CD4-positive, alpha-beta memory T cell (primary cell): ENCODE measurements around the gene ZNF230. TPM values are rescaled to one million over a fixed set of nuclear protein-coding genes. Genes with fewer than 3 reads are reported as not detected.

Experiments
- CTCF ChIA-PET: fragments of 350-600 bp; sonication (Branson Sonifier 250); formaldehyde crosslinking; loops from one replicate; lab custom pipeline; 2021; ENCODE audit warnings: inconsistent platforms; ENCODE audit not compliant: partially characterized antibody; lab: Charles Lee
- POLR2A ChIA-PET: fragments of 350-600 bp; sonication (Branson Sonifier 250); formaldehyde crosslinking; loops from one replicate; lab custom pipeline; 2021; ENCODE audit not compliant: partially characterized antibody; lab: Charles Lee
- DNase-seq, 5 donors: peaks; one replicate each; pipeline versions ENCODE4 v3.0.0 to v3.0.0-alpha.2; 2020 to 2022; ENCODE audit warnings: mixed read lengths in 1 of 5
- H3K27ac ChIP-seq: one replicate; pipeline ENCODE4 v1.7.0; 2013; ENCODE audit warnings: low read depth, low read length
- H3K27me3 ChIP-seq: 2 replicates; pipeline ENCODE4 v1.7.0; 2013; ENCODE audit warnings: mild to moderate bottlenecking, low read length, moderate library complexity; ENCODE audit not compliant: insufficient read depth
- H3K36me3 ChIP-seq: 2 replicates; pipeline ENCODE4 v1.7.0; 2013; ENCODE audit warnings: mild to moderate bottlenecking, low read length, moderate library complexity; ENCODE audit not compliant: insufficient read depth
- H3K4me1 ChIP-seq: 2 replicates; pipeline ENCODE4 v1.7.0; 2013; ENCODE audit warnings: mild to moderate bottlenecking, low read length, moderate library complexity; ENCODE audit not compliant: insufficient read depth
- H3K4me3 ChIP-seq, 2 donors: one replicate each; pipeline ENCODE4 v1.7.0; 2013; ENCODE audit warnings: low read length in 2 of 2, mild to moderate bottlenecking in 1 of 2
- H3K9me3 ChIP-seq, 2 donors: one replicate each; pipeline ENCODE4 v1.7.0; 2013; ENCODE audit warnings: low read length in 2 of 2, control low read depth in 1 of 2; ENCODE audit not compliant: control insufficient read depth in 1 of 2
- H3K27ac Mint-ChIP-seq, 7 donors: one replicate each; pipeline ENCODE4 v1.8.0; 2020 to 2021; ENCODE audit warnings: mixed read lengths in 7 of 7, mild to moderate bottlenecking in 6 of 7, inconsistent platforms in 3 of 7, moderate library complexity in 3 of 7
- H3K27me3 Mint-ChIP-seq, 2 donors: one replicate each; pipeline ENCODE4 v1.8.0; 2020 to 2021; ENCODE audit warnings: mixed read lengths in 2 of 2
- H3K36me3 Mint-ChIP-seq, 2 donors: one replicate each; pipeline ENCODE4 v1.8.0; 2020 to 2021; ENCODE audit warnings: mixed read lengths in 2 of 2, inconsistent platforms in 1 of 2, mild to moderate bottlenecking in 1 of 2
- H3K4me1 Mint-ChIP-seq, 4 donors: one replicate each; pipeline ENCODE4 v1.8.0; 2020 to 2021; ENCODE audit warnings: mixed read lengths in 4 of 4, mild to moderate bottlenecking in 1 of 4
- H3K4me3 Mint-ChIP-seq, 8 donors: one replicate each; pipeline ENCODE4 v1.8.0; 2020 to 2021; ENCODE audit warnings: mixed read lengths in 8 of 8, mild to moderate bottlenecking in 7 of 8, moderate library complexity in 6 of 8, inconsistent platforms in 3 of 8
- H3K9me3 Mint-ChIP-seq, 8 donors: one replicate each; pipeline ENCODE4 v1.8.0; 2020 to 2021; ENCODE audit warnings: mixed read lengths in 8 of 8, mild to moderate bottlenecking in 5 of 8, inconsistent platforms in 3 of 8, moderate library complexity in 1 of 8
- intact Hi-C: fragments of 100-400 bp; cut with micrococcal nuclease; formaldehyde crosslinking; loops from one replicate; pipeline ENCODE4 v1.15.1; 2023
- polyA plus RNA-seq, 2 donors: library from polyadenylated mRNA; unstranded; fragments of 300-500 nt; fragmentation: Illumina TruSeq; gene quantifications; one replicate each; pipeline ENCODE4 v1.2.3, GENCODE V29; 2021
- total RNA-seq, 2 experiments: library from RNA; stranded (reverse); gene quantifications; one replicate each; pipeline ENCODE4 v1.2.3, GENCODE V29; 2021

The ZNF230 gene
- total and polyA plus RNA-seq, 4 experiments from 2014 or later: 0.83 to 18.4 (median 10.7) TPM

- DNase-seq: no peak
- H3K36me3 ChIP-seq: peaks cover 31% of the 10 kb centered on the region
- H3K4me3 ChIP-seq: no peak overlapping the region
- H3K27me3 Mint-ChIP-seq: no peaks in the 10 kb centered on the region
- no peak overlapping the region for H3K4me3 Mint-ChIP-seq
- POLR2A ChIA-PET: no interaction called here
- H3K36me3 Mint-ChIP-seq: peaks cover 58 to 70% of the 10 kb centered on the region in 2 donors
- H3K9me3 Mint-ChIP-seq: peaks cover 13 to 97% (median 92%) of the 10 kb centered on the region in 8 donors
- no peak overlapping the region for H3K27ac ChIP-seq
- CTCF ChIA-PET: no interaction called here
- peaks cover 0 to 12% (median 4%) of the 10 kb centered on the region in 4 donors for H3K4me1 Mint-ChIP-seq
- no peaks in the 10 kb centered on the region for H3K4me1 ChIP-seq
- H3K9me3 ChIP-seq: peaks cover 5 to 35% of the 10 kb centered on the region in 2 donors
- intact Hi-C loops: no loop called here
- H3K27me3 ChIP-seq: no peaks in the 10 kb centered on the region
- no peak overlapping the region for H3K27ac Mint-ChIP-seq
These were observed 29.3 kb downstream of the ZNF230 start for GRCh38 chr19:44032001-44032610.

GRCh38 chr19:44042147-44042546 is 39.4 kb downstream of the ZNF230 start:
- Histone ChIP-seq H3K4me3 (no peak overlapping the region), H3K9me3 (peaks cover 0 to 3% of the 10 kb centered on the region in 2 donors), H3K36me3 (no peaks in the 10 kb centered on the region), H3K4me1 (no peaks in the 10 kb centered on the region), H3K27ac (no peak overlapping the region), H3K27me3 (no peaks in the 10 kb centered on the region)
- peaks cover 3 to 70% (median 57%) of the 10 kb centered on the region in 8 donors for H3K9me3 Mint-ChIP-seq
- no peaks in the 10 kb centered on the region for H3K4me1 Mint-ChIP-seq
- H3K36me3 Mint-ChIP-seq: peaks cover 4 to 12% of the 10 kb centered on the region in 2 donors
- POLR2A ChIA-PET: no interaction called here
- intact Hi-C loops: no loop called here
- no peak for DNase-seq
- H3K4me3 Mint-ChIP-seq: peak overlapping the region in 2 of 8 donors; percentile 1 to 53
- H3K27ac Mint-ChIP-seq: no peak overlapping the region
- CTCF ChIA-PET: no interaction called here
- H3K27me3 Mint-ChIP-seq: peaks cover 2 to 4% of the 10 kb centered on the region in 2 donors

GRCh38 chr19:44050740-44051649 is 48.2 kb downstream of the ZNF230 start:
- peaks cover 2 to 50% (median 34%) of the 10 kb centered on the region in 8 donors for H3K9me3 Mint-ChIP-seq
- CTCF ChIA-PET: interaction anchor here (1.1 to 1.8 kb wide), 4 partner anchors 12 to 47 kb away, joined by 3 to 6 read pairs (median 3); partner anchors contain the start of genes ZNF222 and ZNF224

GRCh38 chr19:44051650-44052402 is 49.1 kb downstream of the ZNF230 start, which contains the start of gene ZNF223:
ZNF223 (plus strand) TSS chr19:44052036; CDS start chr19:44055177, 3,141 bp downstream.
- peak; percentile 40 to 51 (median 45) for DNase-seq
- Histone ChIP-seq H3K4me3 (peak within 1 kb of the TSS; percentile 61 to 76), H3K9me3 (peaks cover 0 to 5% of the 10 kb centered on the region in 2 donors), H3K27ac (no peak within 1 kb of the TSS), H3K27me3 (no peaks in the 10 kb centered on the region), H3K4me1 (peaks cover 8% of the 10 kb centered on the region), H3K36me3 (no peaks in the 10 kb centered on the region)
- POLR2A ChIA-PET: interaction anchor here (1.0 to 2.2 kb wide), 5 partner anchors 48 to 161 kb away, joined by 3 to 8 read pairs (median 6); partner anchors contain the start of genes ZNF225, ZNF227 and ZNF45
- Mint-ChIP-seq H3K27me3 (peaks cover 3 to 4% of the 10 kb centered on the region in 2 donors), H3K27ac (peak within 1 kb of the TSS; percentile 27 to 88 (median 84)), H3K4me1 (peaks cover 18 to 28% (median 26%) of the 10 kb centered on the region in 4 donors), H3K4me3 (peak within 1 kb of the TSS; percentile 86 to 97 (median 94)), H3K36me3 (peaks cover 31 to 41% of the 10 kb centered on the region in 2 donors), H3K9me3 (peaks cover 2 to 52% (median 36%) of the 10 kb centered on the region in 8 donors)
- intact Hi-C loops: loop anchor here (1.0 kb wide), 3 partner anchors 20 to 61 kb away; partner anchors contain the start of genes ZNF225 and ZNF284
- CTCF ChIA-PET: interaction anchor here (1.1 to 1.8 kb wide), 3 partner anchors 13 to 43 kb away, joined by 3 to 6 read pairs (median 3); partner anchors contain the start of genes ZNF222 and ZNF224

More at GRCh38 chr19:44050740-44051649, 48.2 kb downstream of the ZNF230 start:
- peaks cover 0 to 5% of the 10 kb centered on the region in 2 donors for H3K9me3 ChIP-seq
- no peaks in the 10 kb centered on the region for H3K27me3 ChIP-seq
- Mint-ChIP-seq H3K36me3 (peaks cover 27 to 38% of the 10 kb centered on the region in 2 donors), H3K27ac (peak overlapping the region; percentile 27 to 88 (median 84)), H3K4me3 (peak overlapping the region; percentile 86 to 97 (median 94)), H3K27me3 (peaks cover 3 to 5% of the 10 kb centered on the region in 2 donors), H3K4me1 (peaks cover 18 to 28% (median 26%) of the 10 kb centered on the region in 4 donors)
- POLR2A ChIA-PET: interaction anchor here (0.6 to 2.2 kb wide), 8 partner anchors 10 to 161 kb away, joined by 3 to 8 read pairs (median 4); partner anchors contain the start of genes ZNF222, ZNF225, ZNF227 and ZNF45
- no peaks in the 10 kb centered on the region for H3K36me3 ChIP-seq
- H3K27ac ChIP-seq: no peak overlapping the region
- intact Hi-C loops: loop anchor here (1.0 kb wide), 3 partner anchors 21 to 62 kb away; partner anchors contain the start of genes ZNF225 and ZNF284
- peaks cover 8% of the 10 kb centered on the region for H3K4me1 ChIP-seq
- DNase-seq: no peak
- H3K4me3 ChIP-seq: peak overlapping the region; percentile 61 to 76

GRCh38 chr19:44055870-44056269 is 53.1 kb downstream of the ZNF230 start:
- Mint-ChIP-seq H3K4me3 (no peak overlapping the region), H3K36me3 (peaks cover 71% of the 10 kb centered on the region in 2 donors)
- POLR2A ChIA-PET: no interaction called here

GRCh38 chr19:44059229-44059628 is 56.5 kb downstream of the ZNF230 start:
- CTCF ChIA-PET: no interaction called here
- peaks cover 0 to 11% of the 10 kb centered on the region in 2 donors for H3K9me3 ChIP-seq
- H3K4me3 ChIP-seq: no peak overlapping the region
- no peak overlapping the region for H3K27ac ChIP-seq
- Mint-ChIP-seq H3K27ac (no peak overlapping the region), H3K4me3 (no peak overlapping the region), H3K9me3 (peaks cover 8 to 61% (median 43%) of the 10 kb centered on the region in 8 donors), H3K36me3 (peaks cover 78 to 91% of the 10 kb centered on the region in 2 donors), H3K4me1 (peaks cover 0 to 3% (median 0%) of the 10 kb centered on the region in 4 donors), H3K27me3 (no peaks in the 10 kb centered on the region)
- intact Hi-C loops: no loop called here
- no peaks in the 10 kb centered on the region for H3K4me1 ChIP-seq
- H3K36me3 ChIP-seq: no peaks in the 10 kb centered on the region
- no peak for DNase-seq
- no peaks in the 10 kb centered on the region for H3K27me3 ChIP-seq
- POLR2A ChIA-PET: no interaction called here

More at GRCh38 chr19:44055870-44056269, 53.1 kb downstream of the ZNF230 start:
- DNase-seq: no peak
- Mint-ChIP-seq H3K9me3 (peaks cover 0 to 63% (median 40%) of the 10 kb centered on the region in 8 donors), H3K27ac (no peak overlapping the region), H3K27me3 (peaks cover 0 to 4% of the 10 kb centered on the region in 2 donors), H3K4me1 (peaks cover 16 to 24% (median 22%) of the 10 kb centered on the region in 4 donors)
- Histone ChIP-seq H3K4me1 (peaks cover 8% of the 10 kb centered on the region), H3K27ac (no peak overlapping the region), H3K4me3 (no peak overlapping the region), H3K9me3 (peaks cover 0 to 11% of the 10 kb centered on the region in 2 donors), H3K36me3 (no peaks in the 10 kb centered on the region), H3K27me3 (no peaks in the 10 kb centered on the region)
- CTCF ChIA-PET: no interaction called here
- intact Hi-C loops: no loop called here
